ENCODE data around the gene BMPER.
A peak's percentile ranks its signal among the peaks of the same experiment; 100 is the strongest.

BMPER gene

DNA sequence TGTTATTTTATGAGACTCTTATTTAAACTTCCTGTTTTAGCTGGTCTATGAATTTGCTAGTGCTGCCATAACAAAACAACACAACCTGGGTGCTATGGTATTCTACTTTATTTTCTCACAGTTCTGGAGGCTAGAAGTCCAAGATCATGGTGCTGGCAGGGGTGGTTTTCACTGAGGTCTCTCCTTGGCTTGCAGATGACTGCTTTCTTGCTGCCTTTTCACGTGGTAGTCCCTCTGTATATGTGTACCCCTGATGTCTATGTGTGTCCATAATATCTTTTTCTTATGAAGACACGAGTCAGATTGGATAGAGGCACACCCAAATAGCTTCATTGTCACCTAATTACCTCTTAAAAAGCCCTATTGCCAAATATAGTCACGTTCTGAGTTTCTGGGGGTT is 270.5 kb downstream of the BMPER start:
- H3K4me3 ChIP-seq: no peak overlapping the region
- no peak overlapping the region for H3K9ac ChIP-seq
- no peaks in the 10 kb centered on the region for H4K20me1 ChIP-seq
- no peak for TF ChIP-seq Cebpa-rat (IDR thresholded peaks at IDR 0.05)
- peaks cover 40% of the 10 kb centered on the region for H3K4me1 ChIP-seq
- peaks cover 13% of the 10 kb centered on the region for H3K9me3 ChIP-seq
- no peaks in the 10 kb centered on the region for H3K36me3 ChIP-seq
- no peaks in the 10 kb centered on the region for H3K27me3 ChIP-seq
- no peak overlapping the region; the same call in 1 of the 2 replicates for H3K4me2 ChIP-seq
- H3K27ac ChIP-seq: peak overlapping the region; percentile 9; the same call in 1 of the 2 replicates

- no peaks in the 10 kb centered on the region for H3K27me3 ChIP-seq
- H3K36me3 ChIP-seq: no peaks in the 10 kb centered on the region
- H3K4me2 ChIP-seq: peak overlapping the region; percentile 60
- no peaks in the 10 kb centered on the region for H4K20me1 ChIP-seq
- TF ChIP-seq Cebpa-rat (IDR thresholded peaks at IDR 0.05): no peak
- H3K4me1 ChIP-seq: peaks cover 55% of the 10 kb centered on the region
- no peak overlapping the region for H3K4me3 ChIP-seq
- H3K9me3 ChIP-seq: peaks cover 13% of the 10 kb centered on the region
- H3K9ac ChIP-seq: no peak overlapping the region
- H3K27ac ChIP-seq: no peak overlapping the region
Measured at GRCh38 chr7:34177476-34177875, 272.1 kb downstream of the BMPER start.

DNA sequence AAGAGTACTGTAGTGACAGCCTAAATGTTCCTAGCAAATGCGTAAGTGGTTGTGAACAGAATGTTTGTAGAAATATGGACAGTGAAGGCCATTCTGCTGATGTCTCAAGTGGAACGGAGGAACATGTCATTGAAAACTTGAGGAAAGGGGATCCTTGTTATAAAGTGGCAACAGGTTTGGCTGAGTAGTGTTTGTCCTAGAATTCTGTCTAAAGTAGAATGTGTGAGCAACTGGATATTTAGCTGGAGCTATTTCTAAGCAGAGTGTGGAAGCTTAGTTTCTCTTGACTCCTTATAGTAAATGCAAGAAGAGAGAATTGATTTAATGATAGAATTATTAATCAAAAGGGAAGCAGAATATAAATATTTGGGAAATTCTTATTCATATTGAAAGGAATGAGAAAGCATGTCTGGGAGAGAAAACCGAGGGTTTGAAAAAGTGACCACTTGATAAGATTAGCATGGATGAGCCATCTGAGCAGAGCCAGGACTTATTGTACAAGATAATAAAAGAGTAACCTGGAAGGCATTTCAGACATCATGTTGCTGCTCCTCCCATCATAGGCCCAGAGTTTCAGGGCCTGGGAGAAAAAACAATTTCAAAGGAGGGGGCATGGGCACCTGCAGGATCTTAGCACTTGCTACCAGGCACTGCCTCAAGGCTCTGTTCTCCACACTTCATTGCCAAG is 276.1 kb downstream of the BMPER start:
- Histone ChIP-seq H3K9ac (no peak overlapping the region), H3K27ac (no peak overlapping the region), H3K36me3 (no peaks in the 10 kb centered on the region), H3K9me3 (peaks cover 4% of the 10 kb centered on the region), H3K27me3 (no peaks in the 10 kb centered on the region), H4K20me1 (no peaks in the 10 kb centered on the region), H3K4me3 (no peak overlapping the region), H3K4me2 (peak overlapping the region; percentile 65), H3K4me1 (peaks cover 48% of the 10 kb centered on the region)
- no peak for TF ChIP-seq Cebpa-rat (IDR thresholded peaks at IDR 0.05)

GRCh38 chr7:34184466-34184865 is 279.1 kb downstream of the BMPER start:
- no peak for TF ChIP-seq Cebpa-rat (IDR thresholded peaks at IDR 0.05)
- H3K27ac ChIP-seq: no peak overlapping the region
- no peaks in the 10 kb centered on the region for H3K9me3 ChIP-seq
- peaks cover 20% of the 10 kb centered on the region for H3K4me1 ChIP-seq
- no peaks in the 10 kb centered on the region for H3K27me3 ChIP-seq
- H3K4me2 ChIP-seq: no peak overlapping the region
- H3K4me3 ChIP-seq: no peak overlapping the region
- no peak overlapping the region for H3K9ac ChIP-seq
- H3K36me3 ChIP-seq: no peaks in the 10 kb centered on the region
- no peaks in the 10 kb centered on the region for H4K20me1 ChIP-seq

- Histone ChIP-seq H3K27ac (no peak overlapping the region), H3K27me3 (no peaks in the 10 kb centered on the region), H3K36me3 (no peaks in the 10 kb centered on the region), H3K9me3 (no peaks in the 10 kb centered on the region), H3K4me1 (peaks cover 6% of the 10 kb centered on the region; the same call in 1 of the 2 replicates), H3K4me3 (no peak overlapping the region), H4K20me1 (no peaks in the 10 kb centered on the region), H3K4me2 (no peak overlapping the region), H3K9ac (no peak overlapping the region)
- TF ChIP-seq Cebpa-rat (IDR thresholded peaks at IDR 0.05): no peak
Measured at GRCh38 chr7:34187798-34188307, 282.5 kb downstream of the BMPER start.

DNA sequence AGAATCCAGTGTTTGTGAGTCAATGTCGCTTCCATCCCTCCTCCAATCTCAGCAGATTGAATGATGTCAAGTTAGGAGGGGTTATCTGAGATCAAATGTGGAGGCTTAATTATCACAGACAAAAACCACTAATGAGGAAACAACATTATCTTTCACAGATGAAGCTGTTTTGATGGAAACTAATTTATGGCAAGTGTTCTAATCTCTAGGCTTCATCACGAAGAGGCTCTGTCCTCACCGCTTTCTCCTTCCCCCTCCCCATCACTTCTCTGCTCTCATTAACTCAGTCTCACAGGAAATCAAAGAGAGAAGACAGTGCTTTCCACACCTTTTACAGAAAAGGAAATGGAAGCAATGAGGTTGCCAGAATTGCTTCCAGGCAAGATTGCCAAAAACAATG is 283.7 kb downstream of the BMPER start:
- no peaks in the 10 kb centered on the region for H3K36me3 ChIP-seq
- no peaks in the 10 kb centered on the region for H3K27me3 ChIP-seq
- no peak overlapping the region for H3K27ac ChIP-seq
- no peaks in the 10 kb centered on the region for H3K9me3 ChIP-seq
- no peak for TF ChIP-seq Cebpa-rat (IDR thresholded peaks at IDR 0.05)
- no peak overlapping the region for H3K4me3 ChIP-seq
- no peaks in the 10 kb centered on the region for H4K20me1 ChIP-seq
- no peak overlapping the region for H3K4me2 ChIP-seq
- peaks cover 6% of the 10 kb centered on the region; the same call in 1 of the 2 replicates for H3K4me1 ChIP-seq
- H3K9ac ChIP-seq: no peak overlapping the region

- Histone ChIP-seq H3K36me3 (no peaks in the 10 kb centered on the region), H3K4me1 (peaks cover 6% of the 10 kb centered on the region; the same call in 1 of the 2 replicates), H3K27me3 (no peaks in the 10 kb centered on the region), H3K4me3 (no peak overlapping the region), H3K9me3 (no peaks in the 10 kb centered on the region), H3K9ac (no peak overlapping the region), H3K4me2 (no peak overlapping the region), H3K27ac (no peak overlapping the region), H4K20me1 (no peaks in the 10 kb centered on the region)
- TF ChIP-seq Cebpa-rat (IDR thresholded peaks at IDR 0.05): no peak
Measured at GRCh38 chr7:34190299-34190698, 285.0 kb downstream of the BMPER start.

DNA sequence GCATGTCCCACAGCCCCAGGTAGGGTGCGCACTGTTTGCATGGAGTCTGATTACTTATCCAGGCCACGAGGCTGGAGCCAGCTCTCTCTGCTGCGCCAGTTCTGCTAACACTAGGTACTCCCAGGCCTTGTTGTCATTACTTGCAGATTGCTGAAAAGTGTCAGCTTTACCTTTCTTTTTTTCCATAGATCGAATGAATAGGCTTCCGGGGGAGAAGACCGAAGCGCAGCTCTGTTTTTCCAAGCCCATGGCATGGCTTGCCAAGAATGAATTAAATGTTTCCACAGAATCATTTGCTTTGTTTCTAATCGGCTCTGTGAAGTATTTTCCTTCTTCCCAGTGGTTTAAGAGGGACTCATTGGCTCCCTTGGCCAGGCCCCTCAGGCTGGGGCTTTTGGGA is 285.8 kb downstream of the BMPER start:
- no peaks in the 10 kb centered on the region for H3K36me3 ChIP-seq
- TF ChIP-seq Cebpa-rat (IDR thresholded peaks at IDR 0.05): no peak
- no peaks in the 10 kb centered on the region for H4K20me1 ChIP-seq

GRCh38 chr7:34191771-34192479 is 286.6 kb downstream of the BMPER start:
- Histone ChIP-seq H3K36me3 (no peaks in the 10 kb centered on the region), H3K4me3 (no peak overlapping the region), H3K27ac (no peak overlapping the region), H3K27me3 (no peaks in the 10 kb centered on the region), H3K9ac (no peak overlapping the region), H3K9me3 (no peaks in the 10 kb centered on the region), H4K20me1 (no peaks in the 10 kb centered on the region), H3K4me2 (no peak overlapping the region; the same call in 1 of the 2 replicates), H3K4me1 (peaks cover 6% of the 10 kb centered on the region; the same call in 1 of the 2 replicates)
- no peak for TF ChIP-seq Cebpa-rat (IDR thresholded peaks at IDR 0.05)

More for the DNA sequence above, 285.8 kb downstream of the BMPER start:
- no peaks in the 10 kb centered on the region for H3K9me3 ChIP-seq
- H3K4me3 ChIP-seq: no peak overlapping the region
- no peak overlapping the region for H3K9ac ChIP-seq
- no peaks in the 10 kb centered on the region for H3K27me3 ChIP-seq
- H3K4me1 ChIP-seq: peaks cover 6% of the 10 kb centered on the region; the same call in 1 of the 2 replicates
- H3K27ac ChIP-seq: no peak overlapping the region
- H3K4me2 ChIP-seq: no peak overlapping the region

- Histone ChIP-seq H3K4me1 (peaks cover 6% of the 10 kb centered on the region; the same call in 1 of the 2 replicates), H3K9me3 (no peaks in the 10 kb centered on the region), H3K27ac (no peak overlapping the region), H3K4me2 (no peak overlapping the region), H3K4me3 (no peak overlapping the region), H3K9ac (no peak overlapping the region), H3K36me3 (no peaks in the 10 kb centered on the region), H3K27me3 (no peaks in the 10 kb centered on the region), H4K20me1 (no peaks in the 10 kb centered on the region)
- no peak for TF ChIP-seq Cebpa-rat (IDR thresholded peaks at IDR 0.05)
Measured at GRCh38 chr7:34192906-34193305, 287.6 kb downstream of the BMPER start.
